ENCODE measurements around the gene FGF10. TPM values are rescaled to one million over a fixed set of nuclear protein-coding genes. Genes with fewer than 3 reads are reported as not detected.

Gene FGF10
- polyA plus RNA-seq, 1 donor: 4.5 TPM

DNA sequence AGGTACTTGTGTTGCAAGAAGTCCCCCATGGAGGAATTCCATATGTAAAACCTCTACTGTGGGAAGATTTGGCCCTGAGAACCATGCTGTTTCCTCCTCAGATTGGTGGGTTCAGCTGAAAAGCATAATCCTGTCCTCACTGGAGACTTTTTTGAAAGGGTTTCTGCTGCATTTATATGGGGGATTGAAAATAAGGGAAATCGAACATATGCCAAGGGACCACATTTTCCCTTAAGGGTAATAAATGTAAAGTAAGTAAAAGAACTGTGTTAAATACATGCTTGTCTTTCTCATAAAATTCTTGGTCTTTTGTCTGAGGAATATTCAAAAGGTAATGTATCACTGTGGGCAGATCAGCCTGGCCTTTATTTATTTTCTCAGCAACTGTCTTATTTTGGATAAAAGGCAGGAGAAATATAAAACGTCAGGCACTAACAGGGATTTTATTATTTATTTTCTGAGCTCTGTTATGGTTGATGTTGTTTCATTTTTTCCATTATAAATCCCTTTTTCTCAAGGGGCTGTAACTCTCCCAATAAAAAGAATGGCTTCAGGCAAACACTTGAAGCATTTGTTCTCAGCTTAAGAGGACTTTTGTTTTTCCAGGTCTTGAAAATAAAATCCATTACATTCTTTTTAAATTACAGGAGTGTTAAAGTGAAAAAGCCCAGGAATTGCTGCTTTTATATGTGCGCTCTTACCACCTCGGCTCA lies 131.4 kb downstream of the FGF10 start:
- DNase-seq (ENCODE audit: low read depth): no peak

DNA sequence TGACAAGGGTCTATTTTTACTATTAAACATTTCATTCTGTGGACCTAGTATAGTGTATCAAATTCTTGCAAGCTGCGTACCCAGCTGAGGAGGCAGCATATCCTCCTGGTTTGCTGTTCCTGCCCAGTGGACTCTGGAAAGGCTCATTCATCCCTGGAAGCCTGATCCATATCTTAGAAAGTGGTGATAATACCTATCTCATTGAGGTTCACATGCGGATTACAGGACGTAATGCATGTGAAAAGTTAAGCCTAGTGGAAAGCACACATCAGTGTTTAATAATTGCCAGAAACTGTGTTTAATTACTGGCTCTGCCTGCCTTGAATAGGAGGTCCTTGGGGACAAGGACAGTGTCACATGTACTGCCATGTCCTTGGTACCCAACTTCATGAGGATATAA lies 132.0 kb downstream of the FGF10 start:
- DNase-seq (ENCODE audit: low read depth): no peak

Measured in forelimb muscle (tissue), 1 donor.